A673 (cell line): Measurements from ENCODE around the gene ALG5. TPM values are rescaled to one million over a fixed set of nuclear protein-coding genes. Genes with fewer than 3 reads are reported as not detected.

Experiments
- BruUV-seq: library from RNA; stranded (reverse); fragments of 400-500 nt; replicated peaks from 2 replicates; lab custom pipeline; 2021; lab: Mats Ljungman, UMichigan
- CTCF ChIA-PET: fragments of 300-600 bp; sonication (Branson Sonifier 250); formaldehyde crosslinking; loops from one replicate; lab custom pipeline; 2022; ENCODE audit warnings: antibody characterized with exemption; lab: Charles Lee
- POLR2A ChIA-PET: fragments of 300-600 bp; sonication (Branson Sonifier 250); formaldehyde crosslinking; loops from one replicate; lab custom pipeline; 2022; ENCODE audit warnings: antibody characterized with exemption; ENCODE audit not compliant: low non-redundant PET; lab: Charles Lee
- DNase-seq: peaks from one replicate; pipeline ENCODE4 v3.0.0-alpha.2; 2015; ENCODE audit warnings: low spot score
- H3K27ac ChIP-seq: fragments of 200-600 bp; sonication (generic); 2 replicates; pipeline ENCODE4 v1.5.1; 2016; ENCODE audit warnings: mixed run types, low read depth, mild to moderate bottlenecking, mixed read lengths, antibody characterized with exemption, low read length; ENCODE audit not compliant: poor library complexity, severe bottlenecking
- H3K27me3 ChIP-seq: fragments of 200-600 bp; sonication (generic); replicated peaks from 2 replicates; pipeline ENCODE4 v1.6.1; 2017; ENCODE audit warnings: mixed run types, low read depth, mild to moderate bottlenecking, mixed read lengths, antibody characterized with exemption, low read length; ENCODE audit not compliant: insufficient read depth, poor library complexity
- H3K36me3 ChIP-seq: fragments of 200-600 bp; sonication (generic); 2 replicates; pipeline ENCODE4 v1.6.1; 2016; ENCODE audit warnings: mixed run types, mild to moderate bottlenecking, mixed read lengths, antibody characterized with exemption, low read length; ENCODE audit not compliant: insufficient read depth, poor library complexity, severe bottlenecking
- H3K4me1 ChIP-seq: fragments of 200-600 bp; sonication (generic); 2 replicates; pipeline ENCODE4 v1.6.1; 2017; ENCODE audit warnings: mixed run types, mild to moderate bottlenecking, mixed read lengths, antibody characterized with exemption, low read length; ENCODE audit not compliant: insufficient read depth, poor library complexity, severe bottlenecking
- H3K4me3 ChIP-seq: fragments of 200-600 bp; sonication (generic); 2 replicates; pipeline ENCODE4 v1.5.1; 2016; ENCODE audit warnings: low read depth, mixed run types, mild to moderate bottlenecking, mixed read lengths, low read length; ENCODE audit not compliant: poor library complexity, severe bottlenecking
- H3K9me3 ChIP-seq: fragments of 200-600 bp; sonication (generic); 2 replicates; pipeline ENCODE4 v1.6.1; 2016; ENCODE audit warnings: mixed run types, low read depth, mild to moderate bottlenecking, mixed read lengths, antibody characterized with exemption, low read length; ENCODE audit not compliant: poor library complexity, severe bottlenecking
- EZH2 ChIP-seq: fragments of 200-600 bp; sonication (generic); IDR thresholded peaks from 2 replicates; pipeline ENCODE4 v1.6.1; 2017; ENCODE audit warnings: borderline replicate concordance, low read depth, mild to moderate bottlenecking, mixed read lengths, antibody characterized with exemption, low read length; ENCODE audit not compliant: poor library complexity, severe bottlenecking
- intact Hi-C: fragments of 100-400 bp; cut with micrococcal nuclease; formaldehyde crosslinking; loops from one replicate; pipeline ENCODE4 v1.10.0; 2022; ENCODE audit not compliant: unreplicated experiment
- total RNA-seq: library from RNA; stranded (reverse); gene quantifications from 2 replicates; pipeline ENCODE4 v1.2.3, GENCODE V29; 2021
- TF ChIP-seq, protein P1 (sequence below): fragments of 300-800, 200-600 bp; sonication (generic); conservative IDR thresholded peaks from 2 replicates; pipeline ENCODE4 v1.5.1; 2017; ENCODE audit warnings: low read depth, mild to moderate bottlenecking, antibody characterized with exemption, low read length, moderate library complexity, mixed read lengths

ALG5 gene
- total RNA-seq, 1 experiment from 2014 or later: 52.0 TPM

GRCh38 chr13:36905944-36906343, 93.2 kb downstream of the ALG5 start:
- Histone ChIP-seq H3K27me3 (no peaks in the 10 kb centered on the region), H3K27ac (no peak overlapping the region), H3K4me1 (peaks cover 38% of the 10 kb centered on the region), H3K36me3 (no peaks in the 10 kb centered on the region), H3K9me3 (no peaks in the 10 kb centered on the region), H3K4me3 (no peak overlapping the region)
- no peak for TF ChIP-seq EZH2
- TF ChIP-seq, protein P1, sequence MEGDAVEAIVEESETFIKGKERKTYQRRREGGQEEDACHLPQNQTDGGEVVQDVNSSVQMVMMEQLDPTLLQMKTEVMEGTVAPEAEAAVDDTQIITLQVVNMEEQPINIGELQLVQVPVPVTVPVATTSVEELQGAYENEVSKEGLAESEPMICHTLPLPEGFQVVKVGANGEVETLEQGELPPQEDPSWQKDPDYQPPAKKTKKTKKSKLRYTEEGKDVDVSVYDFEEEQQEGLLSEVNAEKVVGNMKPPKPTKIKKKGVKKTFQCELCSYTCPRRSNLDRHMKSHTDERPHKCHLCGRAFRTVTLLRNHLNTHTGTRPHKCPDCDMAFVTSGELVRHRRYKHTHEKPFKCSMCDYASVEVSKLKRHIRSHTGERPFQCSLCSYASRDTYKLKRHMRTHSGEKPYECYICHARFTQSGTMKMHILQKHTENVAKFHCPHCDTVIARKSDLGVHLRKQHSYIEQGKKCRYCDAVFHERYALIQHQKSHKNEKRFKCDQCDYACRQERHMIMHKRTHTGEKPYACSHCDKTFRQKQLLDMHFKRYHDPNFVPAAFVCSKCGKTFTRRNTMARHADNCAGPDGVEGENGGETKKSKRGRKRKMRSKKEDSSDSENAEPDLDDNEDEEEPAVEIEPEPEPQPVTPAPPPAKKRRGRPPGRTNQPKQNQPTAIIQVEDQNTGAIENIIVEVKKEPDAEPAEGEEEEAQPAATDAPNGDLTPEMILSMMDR: no peak
- ChIA-PET CTCF (no interaction called here), POLR2A (no interaction called here)
- BruUV-seq: no TSS peak
- no peak for DNase-seq
- intact Hi-C loops: no loop called here

DNA sequence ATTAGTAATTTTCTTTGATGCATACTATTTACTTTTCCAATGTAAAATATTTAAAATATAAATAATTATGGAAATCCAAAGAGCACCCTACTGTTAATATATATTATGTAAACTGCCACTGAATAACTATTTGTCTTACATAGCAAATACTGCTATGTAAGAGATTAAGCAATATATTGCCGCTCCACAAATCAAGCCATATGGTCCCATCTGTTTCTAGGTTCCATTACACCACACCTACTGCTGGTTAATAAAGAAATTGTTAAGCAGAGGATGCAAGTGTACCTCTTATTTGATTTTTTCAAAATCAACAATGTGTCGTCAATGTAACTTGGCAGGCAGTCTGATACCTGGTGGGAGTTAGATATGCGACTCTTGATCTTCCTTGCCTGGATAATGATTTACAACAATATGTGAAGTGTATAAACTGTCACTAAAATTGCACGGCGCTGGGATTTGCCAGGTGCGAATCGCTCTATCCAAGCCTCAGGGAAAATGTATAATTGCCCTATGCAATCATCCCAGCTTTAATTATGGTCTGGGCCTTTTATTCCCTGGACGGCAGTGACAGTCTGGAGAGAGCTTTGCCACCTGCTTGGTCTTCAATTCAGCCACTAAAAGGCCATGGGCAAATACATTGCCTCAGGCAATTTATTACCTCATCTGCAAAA, 95.1 kb downstream of the ALG5 start:
- no TSS peak for BruUV-seq
- intact Hi-C loops: no loop called here
- H3K9me3 ChIP-seq: peaks cover 8% of the 10 kb centered on the region
- TF ChIP-seq, protein P1: no peak
- TF ChIP-seq EZH2: no peak
- CTCF ChIA-PET: no interaction called here
- H3K4me1 ChIP-seq: peaks cover 30% of the 10 kb centered on the region
- H3K27ac ChIP-seq: peak overlapping the region; percentile 16
- POLR2A ChIA-PET: no interaction called here
- no peak for DNase-seq
- no peaks in the 10 kb centered on the region for H3K27me3 ChIP-seq
- peaks cover 4% of the 10 kb centered on the region for H3K36me3 ChIP-seq
- no peak overlapping the region for H3K4me3 ChIP-seq

Other genes with a start within 250 kb of the ALG5 start
- gene RFXAP, start 180.1 kb downstream of the ALG5 start, total RNA-seq: 25.9 and 29.2 TPM in 2 replicates
- gene SMAD9, start 79.1 kb downstream of the ALG5 start, total RNA-seq: 23.3 and 24.6 TPM in 2 replicates
- gene EXOSC8, start 1.4 kb upstream of the ALG5 start, total RNA-seq: 95.8 and 117 TPM in 2 replicates
- 82.6 and 94.4 TPM in 2 replicates for gene SUPT20H, start 60.3 kb upstream of the ALG5 start, total RNA-seq
- gene CSNK1A1L, start 106.3 kb upstream of the ALG5 start, total RNA-seq: not detected in 2 replicates